ENCODE measurements around the gene ANKRD65. TPM values are rescaled to one million over a fixed set of nuclear protein-coding genes. Genes with fewer than 3 reads are reported as not detected.
"Not testable (repeated sequence)": the region's sequence is repeated elsewhere in the genome, so short reads cannot be mapped to it uniquely, and the experiment has no call there.

ANKRD65 gene
- total and polyA plus RNA-seq, 12 donors: 0.22 to 3.4 (median 1.6) TPM

GRCh38 chr1:1406101-1406820 lies 14.8 kb downstream of the ANKRD65 start:
- Histone ChIP-seq H3K36me3 (replicated peaks in 1 of 2) (peaks cover 0 to 46% of the 10 kb centered on the region in 2 donors), H3K27ac (peak overlapping the region in 4 of 5 donors; percentile 69 to 90 (median 83)), H3K4me1 (replicated peaks in 1 of 2) (peaks cover 13 to 24% of the 10 kb centered on the region in 2 donors), H3K27me3 (no peaks in the 10 kb centered on the region), H3K9me3 (replicated peaks in 1 of 3) (no peaks in the 10 kb centered on the region), H3K4me3 (peak overlapping the region; percentile 73 to 96 (median 86))
- peak in 1 of 7 donors; percentile 19 for DNase-seq
- TF ChIP-seq POLR2A (IDR thresholded peaks at IDR 0.05) (no peak), CTCF (IDR thresholded peaks at IDR 0.05) (no peak)
- intact Hi-C loops (cut with DNase I): no loop called here
- 36 to 41% (median 40%) methylated on average over 38 to 43 of the region's 43 CpGs for WGBS, 4 donors

GRCh38 chr1:1403653-1404052 lies 17.4 kb downstream of the ANKRD65 start:
- Histone ChIP-seq H3K9me3 (replicated peaks in 1 of 3) (no peaks in the 10 kb centered on the region), H3K4me3 (no peak overlapping the region), H3K4me1 (replicated peaks in 1 of 2) (peaks cover 27 to 37% of the 10 kb centered on the region in 2 donors), H3K27ac (no peak overlapping the region), H3K36me3 (replicated peaks in 1 of 2) (peaks cover 0 to 53% of the 10 kb centered on the region in 2 donors), H3K27me3 (no peaks in the 10 kb centered on the region)
- intact Hi-C loops (cut with DNase I): no loop called here
- WGBS, 4 donors: 76 to 85% (median 81%) methylated on average over 7 of the region's 7 CpGs
- no peak for DNase-seq
- TF ChIP-seq POLR2A (IDR thresholded peaks at IDR 0.05): no peak
- no peak for TF ChIP-seq CTCF (IDR thresholded peaks at IDR 0.05)

GRCh38 chr1:1402901-1403392 lies 18.1 kb downstream of the ANKRD65 start:
- Histone ChIP-seq H3K4me1 (replicated peaks in 1 of 2) (peaks cover 26 to 36% of the 10 kb centered on the region in 2 donors), H3K36me3 (replicated peaks in 1 of 2) (peaks cover 0 to 54% of the 10 kb centered on the region in 2 donors), H3K27ac (peak overlapping the region in 1 of 5 donors; percentile 29)
- H3K4me3 ChIP-seq; H3K9me3 ChIP-seq (replicated peaks in 1 of 3); H3K27me3 ChIP-seq; intact Hi-C loops (cut with DNase I); DNase-seq: not testable (repeated sequence)
- WGBS, 4 donors: 85 to 90% (median 88%) methylated on average over 9 of the region's 9 CpGs

GRCh38 chr1:1402072-1402900 lies 18.8 kb downstream of the ANKRD65 start:
- intact Hi-C loops (cut with DNase I): no loop called here
- Histone ChIP-seq H3K9me3 (replicated peaks in 1 of 3) (no peaks in the 10 kb centered on the region), H3K4me3 (no peak overlapping the region), H3K36me3 (replicated peaks in 1 of 2) (peaks cover 0 to 61% of the 10 kb centered on the region in 2 donors), H3K4me1 (replicated peaks in 1 of 2) (peaks cover 27 to 39% of the 10 kb centered on the region in 2 donors), H3K27me3 (no peaks in the 10 kb centered on the region), H3K27ac (peak overlapping the region in 2 of 5 donors; percentile 29 to 86)
- peak in 5 of 6 experiments; percentile 12 to 52 (median 47) for TF ChIP-seq CTCF (IDR thresholded peaks at IDR 0.05)
- peak in 1 of 2 donors; percentile 22 for TF ChIP-seq POLR2A (IDR thresholded peaks at IDR 0.05)
- WGBS, 4 donors: 59 to 65% (median 62%) methylated on average over 20 of the region's 20 CpGs
- DNase-seq: peak in 6 of 7 donors; percentile 57 to 79 (median 64)
